Urinary bladder (tissue), 4 donors: ENCODE measurements around the gene LSP1. TPM values are rescaled to one million over a fixed set of nuclear protein-coding genes. Genes with fewer than 3 reads are reported as not detected.

Experiments used
- DNase-seq: peaks from one replicate; pipeline ENCODE4 v3.0.0-alpha.2; 2015; ENCODE audit errors: extremely low spot score
- H3K27ac ChIP-seq: one replicate; pipeline ENCODE4 v1.5.1; 2013; ENCODE audit warnings: low read depth, mild to moderate bottlenecking, moderate library complexity
- H3K36me3 ChIP-seq: one replicate; pipeline ENCODE4 v1.6.1; 2013; ENCODE audit warnings: mild to moderate bottlenecking, moderate library complexity; ENCODE audit not compliant: insufficient read depth
- H3K4me1 ChIP-seq: one replicate; pipeline ENCODE4 v1.6.1; 2013; ENCODE audit warnings: mild to moderate bottlenecking, moderate library complexity; ENCODE audit not compliant: insufficient read depth
- H3K4me3 ChIP-seq: one replicate; pipeline ENCODE4 v1.5.1; 2013; ENCODE audit warnings: low read depth, low read length
- WGBS: extraction: QIAGEN DNeasy Blood & Tissue Kit; methylation state at CpG from one replicate; pipeline ENCODE4 v1.1.7; 2013; 5-methylcytosine and 5-hydroxymethylcytosine counted together
- polyA plus RNA-seq: library from polyadenylated mRNA; stranded (reverse); fragments of 200-250 nt; gene quantifications from one replicate; pipeline ENCODE4 v1.2.3, GENCODE V29; 2013
- total RNA-seq: library from RNA; depleted of rRNA; stranded (reverse); fragments of >200 nt; gene quantifications from one replicate; pipeline ENCODE4 v1.2.3, GENCODE V29; 2014
- donor health status: healthy with polysubstance abuse.
- donor health status: healthy.

The LSP1 gene
- total and polyA plus RNA-seq, 2 donors = 50.7 to 160 TPM

DNA sequence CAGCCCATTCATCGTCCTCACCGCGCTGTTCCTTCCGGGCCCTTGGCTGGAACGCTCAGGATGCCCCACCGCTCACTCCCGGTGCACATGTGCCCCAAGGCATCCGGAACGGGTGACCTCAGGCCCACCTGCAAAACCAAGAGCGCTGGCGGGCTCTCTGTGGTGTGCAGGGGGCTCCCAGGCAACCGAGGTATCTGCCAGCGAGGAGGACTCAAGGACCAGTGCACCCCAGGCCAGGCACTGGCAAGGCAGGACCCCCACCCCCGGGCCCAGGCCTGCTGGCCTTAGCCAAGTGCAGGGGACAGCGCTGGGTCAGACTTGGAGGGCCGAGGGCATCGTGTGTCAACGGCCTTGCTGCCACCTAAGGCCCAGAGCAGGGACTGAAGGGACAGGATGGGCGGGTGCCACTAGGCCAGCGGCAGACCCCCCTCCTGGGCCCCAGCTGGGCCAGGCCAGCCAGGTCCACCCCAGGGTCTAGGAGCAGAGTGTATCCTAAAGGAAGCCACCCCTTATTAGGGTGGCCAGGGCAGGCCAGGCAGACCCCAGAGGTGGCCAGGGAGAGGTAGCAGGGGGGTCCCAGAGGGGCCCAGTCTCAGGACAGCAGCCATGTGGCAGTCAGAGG lies 75.1 kb downstream of the LSP1 start:
- H3K4me3 ChIP-seq = no peak overlapping the region
- H3K4me1 ChIP-seq = no peaks in the 10 kb centered on the region
- H3K27ac ChIP-seq = peak overlapping the region; percentile 23
- DNase-seq = no peak
- no peaks in the 10 kb centered on the region for H3K36me3 ChIP-seq
- 71% methylated on average over 20 of the region's 20 CpGs for WGBS

- WGBS = 83% methylated on average over 13 of the region's 13 CpGs
- H3K36me3 ChIP-seq = no peaks in the 10 kb centered on the region
- DNase-seq = no peak
- no peaks in the 10 kb centered on the region for H3K4me1 ChIP-seq
- H3K4me3 ChIP-seq = no peak overlapping the region
- no peak overlapping the region for H3K27ac ChIP-seq
Measured at GRCh38 chr11:1928470-1928890, 75.6 kb downstream of the LSP1 start.

GRCh38 chr11:1928891-1929541 lies 76.1 kb downstream of the LSP1 start:
- no peak overlapping the region for H3K4me3 ChIP-seq
- H3K4me1 ChIP-seq = no peaks in the 10 kb centered on the region
- no peak for DNase-seq
- H3K27ac ChIP-seq = no peak overlapping the region
- H3K36me3 ChIP-seq = no peaks in the 10 kb centered on the region
- WGBS = 95% methylated on average over 35 of the region's 35 CpGs

DNA sequence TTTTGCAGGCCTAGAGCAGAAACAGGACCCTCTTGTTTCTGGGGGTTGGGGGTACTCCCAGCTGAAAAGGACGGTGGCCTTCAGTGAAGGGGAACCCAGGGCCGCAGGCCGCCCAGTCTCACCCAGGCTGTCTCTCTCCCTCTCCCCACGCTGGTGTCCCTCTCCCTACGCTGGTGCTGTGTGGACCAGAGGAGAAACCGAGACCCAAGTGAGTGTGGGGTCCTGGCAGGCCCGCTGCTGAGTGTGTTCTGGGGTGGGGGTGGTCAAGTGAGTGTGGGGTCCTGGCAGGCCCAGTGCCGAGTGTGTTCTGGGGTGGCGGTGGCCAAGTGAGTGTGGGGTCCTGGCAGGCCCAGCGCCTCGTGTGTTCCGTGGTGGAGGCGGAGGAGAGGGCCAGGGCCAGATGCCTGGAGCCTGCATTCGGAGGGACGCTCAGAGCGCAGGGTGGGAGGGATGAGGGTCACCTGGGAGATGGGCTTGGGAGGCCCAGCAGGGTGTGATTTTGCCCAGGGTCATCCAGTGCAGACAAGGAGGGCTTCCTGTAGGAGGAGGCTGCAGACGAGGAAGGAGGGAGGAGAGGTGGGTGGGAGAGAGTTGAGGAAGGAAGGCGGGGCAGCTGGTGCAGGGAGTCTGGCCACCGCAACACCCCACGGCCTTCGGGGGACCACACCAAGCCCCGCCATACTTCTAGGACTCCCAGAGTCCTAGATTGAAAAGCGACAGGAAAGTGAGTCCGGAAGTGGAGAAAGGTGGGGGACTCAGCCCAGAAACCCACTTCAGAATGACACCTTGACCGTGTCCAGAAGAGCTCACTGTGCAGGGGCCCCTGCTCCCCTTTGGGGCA lies 77.0 kb downstream of the LSP1 start:
- Histone ChIP-seq H3K4me1 (no peaks in the 10 kb centered on the region), H3K4me3 (no peak overlapping the region), H3K27ac (no peak overlapping the region), H3K36me3 (no peaks in the 10 kb centered on the region)
- 88% methylated on average over 25 of the region's 25 CpGs for WGBS
- DNase-seq = no peak

GRCh38 chr11:1930462-1930830 lies 77.6 kb downstream of the LSP1 start:
- no peak overlapping the region for H3K4me3 ChIP-seq
- H3K4me1 ChIP-seq = no peaks in the 10 kb centered on the region
- no peaks in the 10 kb centered on the region for H3K36me3 ChIP-seq
- H3K27ac ChIP-seq = no peak overlapping the region
- no peak for DNase-seq
- WGBS = 72% methylated on average over 9 of the region's 9 CpGs

GRCh38 chr11:1931341-1932104 lies 78.6 kb downstream of the LSP1 start:
- no peak for DNase-seq
- H3K27ac ChIP-seq = no peak overlapping the region
- no peak overlapping the region for H3K4me3 ChIP-seq
- 41% methylated on average over 18 of the region's 18 CpGs for WGBS
- H3K4me1 ChIP-seq = no peaks in the 10 kb centered on the region
- no peaks in the 10 kb centered on the region for H3K36me3 ChIP-seq

DNA sequence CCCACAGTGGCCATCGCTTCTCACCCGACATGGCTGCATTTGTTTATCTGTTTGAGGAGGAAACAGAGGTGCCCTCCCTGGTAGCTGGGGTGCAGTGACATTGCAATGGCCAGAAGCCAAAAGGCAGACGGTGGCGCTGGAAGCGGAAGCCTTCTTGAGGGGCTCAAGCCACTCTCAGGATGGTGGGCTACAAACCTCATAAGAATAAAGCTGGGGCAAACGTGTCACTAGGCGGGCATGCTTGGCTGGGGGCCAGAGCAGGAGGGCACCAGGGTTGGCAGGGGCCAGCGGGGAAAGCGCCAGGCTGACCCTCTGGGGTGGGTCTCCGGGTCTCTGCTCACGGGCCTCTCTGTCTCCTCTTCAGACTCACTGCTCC lies 79.2 kb downstream of the LSP1 start:
- DNase-seq = no peak
- no peaks in the 10 kb centered on the region for H3K36me3 ChIP-seq
- H3K4me1 ChIP-seq = no peaks in the 10 kb centered on the region
- no peak overlapping the region for H3K4me3 ChIP-seq
- no peak overlapping the region for H3K27ac ChIP-seq
- WGBS = 86% methylated on average over 11 of the region's 11 CpGs

DNA sequence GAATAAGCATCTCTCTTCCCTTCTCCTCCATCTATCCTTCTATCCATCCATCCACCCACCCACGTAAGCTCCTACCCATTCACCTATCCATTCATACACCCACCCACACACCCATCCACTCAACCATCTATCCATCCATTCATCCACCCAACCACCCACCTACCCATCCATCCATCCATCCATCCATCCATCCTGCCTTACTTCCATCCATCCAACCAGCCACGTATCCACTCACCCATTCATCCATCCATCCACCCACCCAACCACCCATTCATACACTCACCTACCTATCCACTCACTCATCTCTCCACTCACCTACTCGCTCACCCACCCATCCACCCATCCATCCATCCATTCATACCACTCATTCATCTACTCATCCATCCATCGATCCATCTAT lies 79.8 kb downstream of the LSP1 start:
- Histone ChIP-seq H3K4me1 (no peaks in the 10 kb centered on the region), H3K27ac (no peak overlapping the region), H3K4me3 (no peak overlapping the region), H3K36me3 (no peaks in the 10 kb centered on the region)
- no peak for DNase-seq
- WGBS = 96% methylated on average over 4 of the region's 4 CpGs

DNA sequence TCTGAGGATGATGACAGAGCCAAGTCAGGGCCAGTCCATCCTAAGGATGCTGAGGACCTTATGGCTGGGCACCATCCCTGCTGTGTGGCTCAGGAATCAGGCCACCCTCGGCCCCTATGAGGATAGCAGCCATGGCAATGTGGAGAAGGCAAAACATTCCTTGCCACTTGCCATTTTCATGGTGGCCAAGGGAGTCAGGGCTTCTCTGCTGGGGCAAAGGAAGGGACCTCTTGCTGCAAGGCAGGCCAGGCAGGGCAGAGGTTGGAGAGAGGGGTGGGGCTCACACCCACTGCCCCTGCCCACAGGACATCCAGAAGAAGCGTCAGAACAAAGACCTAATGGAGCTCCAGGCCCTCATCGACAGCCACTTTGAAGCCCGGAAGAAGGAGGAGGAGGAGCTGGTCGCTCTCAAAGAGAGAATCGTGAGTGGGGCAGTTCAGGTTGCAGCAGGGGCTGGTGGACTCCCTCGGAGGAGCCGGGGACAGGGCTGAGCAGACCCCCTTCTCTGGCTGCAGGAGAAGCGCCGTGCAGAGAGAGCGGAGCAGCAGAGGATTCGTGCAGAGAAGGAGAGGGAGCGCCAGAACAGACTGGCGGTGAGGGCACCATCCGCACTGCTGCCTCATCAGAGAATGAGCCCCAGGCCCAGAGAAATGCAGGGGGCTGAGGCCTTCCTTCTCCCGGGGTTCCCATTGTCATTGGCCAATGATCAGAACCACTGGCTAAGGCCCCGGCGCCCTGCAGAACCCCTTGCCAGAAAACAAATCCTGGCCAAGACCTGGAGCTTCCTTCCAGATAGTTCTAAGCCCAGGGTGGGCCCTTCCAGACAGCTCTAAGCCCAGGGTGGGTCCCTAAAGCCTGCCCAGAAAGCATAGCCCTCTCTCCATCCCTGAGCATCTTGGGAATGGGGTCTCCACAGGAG lies 80.8 kb downstream of the LSP1 start:
- H3K27ac ChIP-seq = no peak overlapping the region
- 84% methylated on average over 18 of the region's 18 CpGs for WGBS
- no peak for DNase-seq
- H3K36me3 ChIP-seq = no peaks in the 10 kb centered on the region
- H3K4me1 ChIP-seq = no peaks in the 10 kb centered on the region
- H3K4me3 ChIP-seq = no peak overlapping the region

DNA sequence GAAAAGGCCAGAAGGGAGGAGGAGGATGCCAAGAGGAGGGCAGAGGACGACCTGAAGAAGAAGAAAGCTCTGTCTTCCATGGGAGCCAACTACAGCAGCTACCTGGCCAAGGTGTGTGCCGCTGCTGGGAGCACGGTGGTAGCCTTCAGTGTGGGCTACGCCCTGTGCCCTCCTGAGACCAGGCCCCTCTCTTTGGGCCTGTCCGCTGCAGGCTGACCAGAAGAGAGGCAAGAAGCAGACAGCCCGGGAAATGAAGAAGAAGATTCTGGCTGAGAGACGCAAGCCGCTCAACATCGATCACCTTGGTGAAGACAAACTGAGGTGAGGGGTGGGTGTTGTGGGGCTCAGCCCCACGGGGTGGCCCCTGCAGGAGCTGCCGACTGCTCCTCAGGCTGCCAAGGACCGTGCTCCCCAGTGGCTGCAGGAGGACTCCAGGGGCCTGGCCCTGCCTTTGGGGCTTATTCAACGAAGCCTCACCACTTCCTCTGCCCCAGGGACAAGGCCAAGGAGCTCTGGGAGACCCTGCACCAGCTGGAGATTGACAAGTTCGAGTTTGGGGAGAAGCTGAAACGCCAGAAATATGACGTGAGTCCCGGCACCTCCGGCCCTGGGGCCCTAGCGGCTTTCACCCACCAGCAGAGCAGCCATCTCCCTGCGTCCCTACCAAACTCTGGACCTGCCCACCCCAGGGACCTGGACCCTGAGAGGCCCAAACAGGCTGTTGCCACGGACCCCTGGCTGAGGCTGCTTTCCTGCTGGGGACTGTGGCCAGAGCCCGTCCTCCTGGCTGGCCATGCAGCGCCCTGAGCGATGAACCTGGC lies 81.7 kb downstream of the LSP1 start:
- Histone ChIP-seq H3K36me3 (no peaks in the 10 kb centered on the region), H3K4me3 (no peak overlapping the region), H3K4me1 (no peaks in the 10 kb centered on the region), H3K27ac (no peak overlapping the region)
- WGBS = 85% methylated on average over 24 of the region's 24 CpGs
- DNase-seq = no peak

- WGBS = 93% methylated on average over 33 of the region's 33 CpGs
- H3K36me3 ChIP-seq = no peaks in the 10 kb centered on the region
- H3K27ac ChIP-seq = no peak overlapping the region
- no peak for DNase-seq
- no peaks in the 10 kb centered on the region for H3K4me1 ChIP-seq
- no peak overlapping the region for H3K4me3 ChIP-seq
Measured at GRCh38 chr11:1935156-1936071, 82.5 kb downstream of the LSP1 start.
